Skeletal muscle tissue (tissue), 4 donors: ENCODE results near the gene NPPA. TPM values are rescaled to one million over a fixed set of nuclear protein-coding genes. Genes with fewer than 3 reads are reported as not detected.

Source experiments
- H3K27ac ChIP-seq: one replicate; pipeline ENCODE4 v1.7.0; 2013; ENCODE audit warnings: mild to moderate bottlenecking, low read depth, low read length, inconsistent platforms
- H3K27me3 ChIP-seq, 3 donors: one replicate each; pipeline ENCODE4 v1.7.0; 2013; ENCODE audit warnings: low read length in 3 of 3; ENCODE audit not compliant: control insufficient read depth in 3 of 3, insufficient read depth in 3 of 3
- H3K36me3 ChIP-seq, 3 donors: one replicate each; pipeline ENCODE4 v1.7.0; 2013; ENCODE audit warnings: low read length in 3 of 3; ENCODE audit not compliant: control insufficient read depth in 3 of 3, insufficient read depth in 3 of 3
- H3K4me1 ChIP-seq, 3 donors: one replicate each; pipeline ENCODE4 v1.7.0; 2013; ENCODE audit warnings: low read length in 3 of 3, mild to moderate bottlenecking in 3 of 3; ENCODE audit not compliant: control insufficient read depth in 3 of 3, insufficient read depth in 3 of 3
- H3K4me3 ChIP-seq, 3 donors: one replicate each; pipeline ENCODE4 v1.7.0; 2013; ENCODE audit warnings: low read length in 3 of 3
- H3K9ac ChIP-seq, 3 donors: one replicate each; pipeline ENCODE4 v1.7.0; 2013; ENCODE audit warnings: low read length in 3 of 3, mild to moderate bottlenecking in 3 of 3, moderate library complexity in 2 of 3, low read depth in 1 of 3
- H3K9me3 ChIP-seq, 3 donors: one replicate each; pipeline ENCODE4 v1.7.0; 2013; ENCODE audit warnings: low read length in 3 of 3; ENCODE audit not compliant: control insufficient read depth in 3 of 3
- total RNA-seq: library from RNA; depleted of rRNA; stranded (reverse); fragments of >200 nt; gene quantifications from one replicate; pipeline ENCODE4 v1.2.3, GENCODE V29; 2014
- donor health status: Osteomylitis.

NPPA gene
- total RNA-seq, 1 donor from 2014 or later: 4.2 TPM

DNA sequence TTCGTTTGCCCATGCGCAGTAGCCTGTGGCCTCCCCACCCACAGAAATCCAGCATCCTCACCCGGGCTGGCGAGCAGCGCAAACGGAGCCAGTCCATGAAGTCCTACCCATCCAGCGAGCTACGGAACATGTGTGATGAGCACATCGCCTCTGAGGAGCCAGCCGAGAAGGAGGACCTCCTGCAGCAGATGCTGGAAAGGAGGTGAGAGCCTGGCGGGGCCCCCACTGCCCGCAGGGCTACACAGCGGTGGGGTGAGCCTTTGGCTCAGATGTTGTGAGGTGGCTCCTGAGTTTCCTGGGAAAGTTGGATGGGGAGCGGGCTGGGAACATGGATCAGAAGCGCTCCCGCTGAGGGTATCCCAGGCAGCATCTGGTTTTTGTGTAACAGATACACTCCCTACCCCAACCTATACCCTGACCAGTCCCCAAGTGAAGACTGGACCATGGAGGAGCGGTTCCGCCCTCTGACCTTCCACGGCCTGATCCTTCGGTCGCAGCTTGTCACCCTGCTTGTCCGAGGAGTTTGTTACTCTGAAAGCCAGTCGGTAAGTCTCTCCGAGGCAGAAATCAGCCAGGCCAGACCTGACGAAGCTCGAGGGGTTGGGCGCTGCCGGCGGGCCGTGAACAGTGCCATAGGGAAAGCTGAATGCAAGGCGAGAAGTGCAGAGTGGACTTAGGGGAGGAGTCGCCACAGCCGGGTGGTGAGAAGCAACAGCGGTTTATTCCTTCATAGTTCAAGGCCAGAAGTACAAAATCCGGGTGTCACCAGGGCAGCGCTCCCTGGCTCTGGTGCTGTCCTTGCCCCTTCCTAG, 10.4 kb downstream of the NPPA start:
- no peak overlapping the region for H3K9ac ChIP-seq
- H3K27ac ChIP-seq: no peak overlapping the region
- H3K36me3 ChIP-seq: peaks cover 88 to 99% (median 95%) of the 10 kb centered on the region in 3 donors
- H3K4me1 ChIP-seq: no peaks in the 10 kb centered on the region
- no peaks in the 10 kb centered on the region for H3K9me3 ChIP-seq
- H3K27me3 ChIP-seq: no peaks in the 10 kb centered on the region
- H3K4me3 ChIP-seq: no peak overlapping the region

DNA sequence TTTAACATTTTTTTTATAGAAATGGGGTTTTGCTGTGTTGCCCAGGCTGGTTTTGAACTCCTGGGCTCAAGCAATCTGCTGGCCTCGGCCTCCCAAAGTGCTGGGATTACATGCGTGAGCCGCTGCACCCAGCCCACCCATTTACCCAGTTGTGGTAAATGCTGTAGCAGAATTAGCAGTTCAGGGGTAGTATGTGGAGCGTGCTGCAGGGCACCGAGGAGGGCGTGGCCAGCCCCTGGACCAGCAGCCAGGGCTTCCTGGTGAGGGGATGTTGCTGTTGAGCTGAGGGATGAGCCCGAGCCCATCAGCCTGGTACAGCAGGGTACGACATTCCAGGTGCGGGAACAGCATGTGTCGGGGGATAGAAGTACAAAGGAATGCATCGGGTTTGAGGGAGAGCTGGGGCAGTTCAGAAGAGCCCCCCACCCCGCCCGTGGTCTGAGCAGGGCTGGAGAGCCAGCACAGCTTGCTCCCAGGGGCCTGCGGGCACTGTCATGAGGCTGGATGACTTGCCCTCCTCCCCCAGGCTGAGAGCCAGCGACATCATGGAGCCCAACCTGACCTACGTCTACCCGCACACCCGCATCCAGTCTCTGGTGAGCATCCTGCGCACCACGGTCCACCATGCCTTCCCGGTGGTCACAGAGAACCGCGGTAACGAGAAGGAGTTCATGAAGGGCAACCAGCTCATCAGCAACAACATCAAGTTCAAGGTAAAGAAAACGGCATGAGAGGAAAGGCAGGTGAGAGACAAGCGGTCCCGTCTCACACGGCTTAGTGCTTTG, 11.9 kb downstream of the NPPA start:
- H3K36me3 ChIP-seq: peaks cover 78 to 98% (median 84%) of the 10 kb centered on the region in 3 donors

DNA sequence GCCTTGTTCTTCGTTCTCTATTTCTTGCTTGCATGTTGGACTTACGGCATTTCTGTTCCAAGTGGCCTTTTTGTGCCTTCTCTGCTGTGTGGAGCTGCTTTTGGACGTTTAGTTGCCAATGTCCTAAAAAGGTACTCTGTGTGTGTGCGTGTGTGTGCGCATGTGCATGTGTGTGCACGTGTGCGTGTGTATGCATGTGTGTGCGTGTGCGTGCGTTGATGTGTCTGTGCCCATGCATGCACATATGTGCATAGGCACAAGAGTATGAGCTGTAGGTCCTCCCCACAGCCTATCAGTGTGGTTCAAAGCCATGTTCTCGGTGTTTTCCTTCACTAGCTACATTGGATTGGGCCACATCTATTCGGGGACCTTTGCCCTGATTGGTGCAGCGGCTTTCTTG, 13.7 kb downstream of the NPPA start:
- no peaks in the 10 kb centered on the region for H3K9me3 ChIP-seq
- H3K27me3 ChIP-seq: no peaks in the 10 kb centered on the region
- H3K9ac ChIP-seq: peak overlapping the region in 1 of 3 donors; percentile 8
- no peaks in the 10 kb centered on the region for H3K4me1 ChIP-seq
- no peak overlapping the region for H3K4me3 ChIP-seq
- H3K27ac ChIP-seq: no peak overlapping the region
- peaks cover 79 to 97% (median 81%) of the 10 kb centered on the region in 3 donors for H3K36me3 ChIP-seq

More for the DNA sequence above, 11.9 kb downstream of the NPPA start:
- Histone ChIP-seq H3K9ac (no peak overlapping the region), H3K27ac (no peak overlapping the region), H3K27me3 (no peaks in the 10 kb centered on the region), H3K4me3 (no peak overlapping the region), H3K9me3 (no peaks in the 10 kb centered on the region), H3K4me1 (no peaks in the 10 kb centered on the region)

DNA sequence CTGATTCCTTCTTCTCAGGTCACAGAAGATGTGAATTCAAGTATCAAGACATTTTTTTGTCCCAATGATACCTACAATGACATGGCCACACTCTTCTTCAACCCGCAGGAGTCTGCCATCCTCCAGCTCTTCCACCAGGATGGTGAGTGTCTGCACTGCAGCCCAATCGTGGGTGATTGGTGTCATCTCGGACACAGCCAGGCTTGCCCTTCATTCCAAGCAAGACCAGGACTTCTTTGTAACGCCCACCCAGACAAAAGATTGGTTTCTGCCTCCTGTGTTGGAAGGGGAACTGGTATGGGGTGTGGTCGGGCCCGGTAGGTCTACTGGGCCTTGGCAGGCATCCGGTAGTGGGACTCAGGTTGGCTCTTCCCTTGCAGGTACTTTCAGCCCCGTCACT, 14.1 kb downstream of the NPPA start:
- Histone ChIP-seq H3K27ac (no peak overlapping the region), H3K36me3 (peaks cover 81 to 97% (median 82%) of the 10 kb centered on the region in 3 donors), H3K9ac (no peak overlapping the region), H3K9me3 (no peaks in the 10 kb centered on the region), H3K4me1 (no peaks in the 10 kb centered on the region), H3K4me3 (no peak overlapping the region), H3K27me3 (no peaks in the 10 kb centered on the region)

DNA sequence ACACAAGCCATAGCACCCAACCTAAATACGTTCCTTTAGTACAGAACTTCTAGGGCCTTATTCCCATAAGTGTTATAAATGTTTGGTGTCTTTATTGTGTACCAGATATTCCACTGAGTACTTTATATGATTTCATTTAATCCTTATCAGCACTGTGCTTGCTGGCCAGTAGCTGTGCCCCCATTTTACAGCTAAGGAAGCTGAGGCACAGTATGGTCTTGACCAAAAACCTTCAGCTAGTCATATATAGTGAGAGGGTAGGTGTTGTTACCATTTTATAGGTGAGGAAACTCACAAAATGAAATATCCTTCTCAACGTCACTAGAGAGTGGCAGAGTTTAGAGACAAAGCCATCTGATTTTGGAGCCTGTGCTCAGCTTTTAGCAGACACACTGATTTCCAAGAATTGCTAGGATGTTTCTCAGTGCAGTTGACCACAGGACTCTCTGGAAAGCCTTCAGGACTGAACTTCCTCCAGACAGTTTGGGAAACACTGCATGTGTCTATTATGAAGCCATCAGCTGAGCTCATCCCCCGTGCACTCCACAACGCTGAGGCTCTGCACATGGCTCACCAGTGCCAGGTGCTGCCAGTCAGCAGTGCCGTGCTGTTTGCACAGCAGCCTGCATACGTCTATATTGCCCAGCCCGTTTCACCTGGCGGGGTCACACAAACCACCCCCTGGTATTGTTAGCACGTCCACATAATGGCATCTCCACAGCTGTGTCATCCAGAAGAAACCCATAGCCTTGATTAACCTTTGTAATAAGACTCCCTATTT, 15.4 kb downstream of the NPPA start:
- Histone ChIP-seq H3K4me3 (no peak overlapping the region), H3K9me3 (no peaks in the 10 kb centered on the region), H3K4me1 (no peaks in the 10 kb centered on the region), H3K36me3 (peaks cover 79 to 96% (median 81%) of the 10 kb centered on the region in 3 donors), H3K9ac (no peak overlapping the region), H3K27ac (no peak overlapping the region), H3K27me3 (no peaks in the 10 kb centered on the region)

DNA sequence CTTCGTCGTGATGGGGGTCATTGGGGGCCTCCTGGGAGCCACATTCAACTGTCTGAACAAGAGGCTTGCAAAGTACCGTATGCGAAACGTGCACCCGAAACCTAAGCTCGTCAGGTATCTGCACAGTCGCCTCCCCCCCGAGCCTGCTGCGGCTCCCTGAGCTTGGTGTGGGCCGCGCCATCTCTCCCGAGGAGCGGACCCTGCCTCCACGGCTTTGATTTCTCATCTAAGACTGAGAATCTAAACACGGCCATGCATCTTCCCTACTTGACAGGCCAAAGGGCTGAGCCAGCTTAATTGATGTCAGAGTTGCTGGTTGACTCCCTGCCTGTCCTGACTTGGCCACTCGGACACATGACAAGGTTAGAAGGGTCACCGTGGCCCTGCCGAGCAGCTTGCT, 19.1 kb downstream of the NPPA start:
- H3K9ac ChIP-seq: no peak overlapping the region

DNA sequence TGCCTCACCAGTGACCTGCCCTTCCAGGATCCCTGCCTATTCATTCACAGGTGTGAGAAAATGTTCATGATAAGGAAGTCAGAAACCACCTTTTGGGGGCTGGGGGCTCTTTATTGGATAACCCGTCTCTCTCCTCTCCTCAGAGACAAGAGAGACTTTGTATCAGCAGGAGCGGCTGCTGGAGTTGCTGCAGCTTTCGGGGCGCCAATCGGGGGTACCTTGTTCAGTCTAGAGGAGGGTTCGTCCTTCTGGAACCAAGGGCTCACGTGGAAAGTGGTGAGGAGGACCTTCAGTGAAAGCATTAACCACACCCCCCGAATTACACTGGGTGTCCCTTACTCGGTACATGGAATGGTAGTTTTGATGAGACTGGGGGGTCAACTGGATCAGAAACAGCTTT, 20.6 kb downstream of the NPPA start:
- H3K9ac ChIP-seq: no peak overlapping the region
- H3K4me1 ChIP-seq: no peaks in the 10 kb centered on the region
- H3K27ac ChIP-seq: no peak overlapping the region
- H3K4me3 ChIP-seq: no peak overlapping the region
- H3K36me3 ChIP-seq: peaks cover 66 to 90% (median 77%) of the 10 kb centered on the region in 3 donors
- no peaks in the 10 kb centered on the region for H3K27me3 ChIP-seq
- no peaks in the 10 kb centered on the region for H3K9me3 ChIP-seq

More for the DNA sequence above, 19.1 kb downstream of the NPPA start:
- H3K4me3 ChIP-seq: no peak overlapping the region
- peaks cover 77 to 90% (median 80%) of the 10 kb centered on the region in 3 donors for H3K36me3 ChIP-seq
- no peaks in the 10 kb centered on the region for H3K4me1 ChIP-seq
- no peaks in the 10 kb centered on the region for H3K27me3 ChIP-seq
- no peaks in the 10 kb centered on the region for H3K9me3 ChIP-seq
- H3K27ac ChIP-seq: no peak overlapping the region

DNA sequence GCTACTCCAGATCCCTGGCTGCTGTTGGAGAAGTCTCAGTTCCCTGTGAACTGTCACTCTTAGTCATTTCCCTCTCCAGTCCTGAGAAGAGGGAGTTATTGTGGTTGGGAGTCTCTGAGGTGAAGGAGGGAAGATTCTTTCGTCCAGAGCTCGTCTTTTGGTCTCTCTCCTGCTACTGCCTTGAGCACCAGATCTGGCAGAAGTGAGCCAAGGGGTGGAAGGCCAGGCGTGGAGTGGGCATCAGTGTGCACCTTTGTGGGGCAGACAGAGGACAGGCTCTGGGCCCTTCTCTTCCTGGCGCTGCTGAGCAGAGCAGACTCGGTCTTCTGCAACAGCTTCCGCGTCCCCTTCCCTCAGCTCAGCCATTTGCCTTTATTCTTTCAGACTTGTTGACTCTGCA, 22.5 kb downstream of the NPPA start:
- Histone ChIP-seq H3K36me3 (peaks cover 67 to 81% (median 77%) of the 10 kb centered on the region in 3 donors), H3K4me1 (no peaks in the 10 kb centered on the region), H3K4me3 (no peak overlapping the region), H3K27me3 (no peaks in the 10 kb centered on the region), H3K27ac (no peak overlapping the region), H3K9ac (no peak overlapping the region), H3K9me3 (no peaks in the 10 kb centered on the region)

DNA sequence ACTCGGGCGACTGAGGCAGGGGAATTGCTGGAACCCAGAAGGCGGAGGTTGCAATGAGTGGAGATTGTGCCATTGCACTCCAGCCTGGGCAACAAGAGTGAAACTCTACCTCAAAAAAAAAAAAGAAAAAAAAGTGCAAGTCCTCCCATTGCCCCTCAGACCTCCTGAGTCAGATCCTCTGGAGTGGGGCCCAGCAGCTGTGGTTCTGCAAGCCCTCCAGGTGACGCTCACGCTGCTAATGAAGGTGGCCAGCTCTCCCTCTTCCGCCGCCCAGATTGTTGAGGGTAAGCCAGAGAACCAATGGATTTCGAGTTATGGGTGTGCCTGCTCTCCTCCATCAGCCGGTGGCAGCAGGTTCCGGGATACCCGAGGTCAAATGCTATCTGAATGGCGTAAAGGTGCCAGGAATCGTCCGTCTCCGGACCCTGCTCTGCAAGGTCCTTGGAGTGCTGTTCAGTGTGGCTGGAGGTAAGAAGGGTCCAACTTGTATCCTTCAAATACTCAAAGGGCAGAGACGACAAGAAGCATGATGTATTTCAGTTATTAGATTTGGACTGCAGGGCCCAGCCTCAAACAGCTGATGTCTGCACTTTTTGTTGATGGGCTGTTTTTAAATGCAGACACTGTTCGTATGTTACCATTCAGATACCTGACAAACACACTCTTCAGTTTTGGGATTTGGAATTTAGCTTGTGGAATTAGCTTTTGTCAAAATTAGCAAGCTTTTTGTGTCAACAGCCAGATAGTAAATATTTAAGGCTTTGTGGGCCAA, 24.0 kb downstream of the NPPA start:
- Histone ChIP-seq H3K4me1 (no peaks in the 10 kb centered on the region), H3K9ac (peak overlapping the region in 1 of 3 donors; percentile 20), H3K4me3 (no peak overlapping the region), H3K9me3 (no peaks in the 10 kb centered on the region), H3K36me3 (peaks cover 58 to 78% (median 73%) of the 10 kb centered on the region in 3 donors), H3K27me3 (no peaks in the 10 kb centered on the region), H3K27ac (no peak overlapping the region)
